NCI-H2196 (cell line): ENCODE results near the gene NAV1.
A peak's percentile ranks its signal among the peaks of the same experiment; 100 is the strongest.

Experiments used
- DNase-seq: peaks from one replicate; lab custom pipeline; 2025; ENCODE audit not compliant: unreplicated experiment; lab: John Stamatoyannopoulos, UW

NAV1 gene

DNA sequence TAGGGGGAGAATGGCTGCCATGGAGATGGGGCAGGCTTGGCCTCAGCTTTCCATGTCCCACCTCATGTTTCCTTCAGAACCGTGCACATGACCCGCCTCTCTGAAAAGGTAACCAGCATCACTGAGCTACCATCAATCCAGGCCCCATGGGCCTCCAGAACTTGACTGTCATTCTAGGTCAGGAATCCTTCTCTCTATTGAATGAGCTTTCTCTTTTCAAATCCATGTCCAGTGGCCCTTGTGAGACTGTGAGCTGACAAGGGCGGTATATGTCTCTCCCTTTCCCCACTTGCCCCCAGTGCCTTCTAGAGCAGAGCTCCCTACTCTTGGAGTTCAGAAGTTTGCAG is 36.4 kb upstream of the NAV1 start:
- no peak for DNase-seq

GRCh38 chr1:201503397-201504176 is 35.3 kb upstream of the NAV1 start:
- no peak for DNase-seq

DNA sequence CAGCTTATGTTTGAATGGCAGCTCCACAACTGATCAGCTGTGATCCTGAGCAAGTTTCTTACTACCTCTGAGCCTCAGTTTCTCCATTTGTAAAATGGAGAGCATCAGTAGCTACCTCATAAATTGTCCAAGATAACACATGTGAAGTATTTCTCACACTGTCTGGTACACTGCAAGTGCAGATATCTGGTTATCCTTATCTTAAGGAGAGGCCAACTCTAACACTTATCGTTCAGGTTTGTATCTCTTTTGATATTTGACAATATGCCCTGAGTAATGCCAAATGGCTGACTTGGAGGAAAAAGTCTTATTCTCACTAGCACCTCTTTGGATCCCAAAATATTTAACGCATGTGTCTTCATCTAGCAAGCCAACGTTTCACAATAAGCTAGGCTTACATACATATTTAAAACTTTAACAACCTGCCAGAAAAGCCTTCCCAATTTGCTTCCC is 34.7 kb upstream of the NAV1 start:
- DNase-seq, result no peak

DNA sequence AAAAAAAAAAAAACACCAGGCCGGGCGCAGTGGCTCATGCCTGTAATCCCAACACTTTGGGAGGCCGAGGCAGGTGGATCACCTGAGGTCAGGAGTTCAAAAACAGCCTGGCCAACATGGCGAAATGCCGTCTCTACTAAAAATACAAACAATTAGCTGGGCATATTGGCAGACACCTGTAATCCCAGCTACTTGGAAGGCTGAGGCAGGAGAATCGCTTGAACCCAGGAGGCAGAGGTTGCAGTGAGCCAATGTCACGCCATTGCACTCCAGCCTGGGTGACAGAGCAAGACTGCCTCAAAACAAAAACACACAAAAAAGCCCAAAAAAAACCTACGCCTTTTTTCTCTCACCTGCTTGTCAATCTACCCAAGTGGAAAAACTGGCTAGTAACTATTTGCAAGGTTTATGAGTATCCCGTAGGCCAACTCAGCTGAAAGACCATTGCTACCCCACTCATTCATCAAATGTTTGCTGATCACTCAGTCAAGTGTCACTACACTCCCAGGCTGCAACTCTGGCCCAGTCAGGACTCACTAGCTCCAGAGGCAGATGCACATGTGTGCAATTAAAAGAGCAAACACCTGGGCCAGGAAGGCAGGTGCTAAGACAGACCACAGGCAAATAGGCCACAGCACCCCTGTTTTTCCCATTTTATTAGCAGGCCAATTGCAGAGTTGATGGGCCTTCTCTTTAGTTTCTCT is 34.0 kb upstream of the NAV1 start:
- peak; percentile 30 for DNase-seq

DNA sequence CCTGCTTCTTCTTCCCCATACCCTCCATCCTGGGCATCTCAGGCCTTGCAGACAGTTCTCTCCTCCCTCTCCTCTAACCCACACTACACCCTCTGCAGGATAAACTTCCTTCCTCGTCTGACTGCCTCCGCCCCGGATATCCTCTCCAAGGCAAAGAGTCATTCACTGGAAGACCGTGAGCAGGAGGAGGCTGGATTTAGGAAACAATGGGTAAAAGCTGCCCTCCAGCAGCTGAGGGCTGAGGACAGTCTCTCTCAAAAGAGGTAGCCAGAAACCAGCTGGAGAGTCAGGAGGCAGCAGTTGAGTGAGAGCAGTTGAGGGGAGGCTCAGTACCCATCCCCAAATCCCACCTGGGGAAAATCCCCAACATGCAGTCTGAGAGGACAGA is 33.4 kb upstream of the NAV1 start:
- DNase-seq, result peak; percentile 47

GRCh38 chr1:201506092-201506491 is 32.8 kb upstream of the NAV1 start:
- no peak for DNase-seq

- peak; percentile 89 for DNase-seq
These were observed 32.2 kb upstream of the NAV1 start, which contains the start of gene CSRP1 for GRCh38 chr1:201506557-201507359. Gene CSRP1, minus strand, starts transcription at chr1:201507123. Its CDS starts 10,820 bp downstream, at chr1:201496303.

- no peak for DNase-seq
These were observed 31.6 kb upstream of the NAV1 start for GRCh38 chr1:201507360-201507675.

GRCh38 chr1:201508809-201509208 is 30.1 kb upstream of the NAV1 start:
- no peak for DNase-seq

- no peak for DNase-seq
These were observed 29.1 kb upstream of the NAV1 start for GRCh38 chr1:201509601-201510374.

- no peak for DNase-seq
These were observed 28.2 kb upstream of the NAV1 start for GRCh38 chr1:201510734-201511133.

DNA sequence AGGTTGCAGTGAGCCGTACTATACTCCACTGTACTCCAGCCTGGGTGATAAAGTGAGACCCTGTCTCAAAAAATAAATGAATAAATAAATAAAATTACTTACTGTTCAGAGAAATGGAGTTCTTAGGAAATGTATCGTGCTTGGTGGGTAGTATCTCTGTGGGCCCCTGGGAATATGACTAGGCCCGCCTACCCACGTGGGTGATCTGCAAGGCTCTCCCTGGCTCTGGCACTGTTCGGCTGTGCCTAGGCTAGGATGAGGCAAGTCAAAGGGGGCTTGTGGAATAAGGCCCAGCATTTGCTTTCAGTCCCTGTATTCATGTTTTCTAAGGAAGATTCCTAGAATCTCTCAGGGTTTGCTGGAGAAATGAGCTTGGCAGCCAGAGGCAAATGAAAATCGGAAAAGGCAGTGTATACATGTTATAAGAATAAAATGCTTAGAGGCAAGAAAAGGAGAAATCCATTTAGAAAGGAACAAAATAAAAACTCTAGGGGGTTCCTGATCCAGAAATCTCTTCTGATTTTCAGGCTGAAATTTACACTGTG is 27.5 kb upstream of the NAV1 start:
- no peak for DNase-seq

DNA sequence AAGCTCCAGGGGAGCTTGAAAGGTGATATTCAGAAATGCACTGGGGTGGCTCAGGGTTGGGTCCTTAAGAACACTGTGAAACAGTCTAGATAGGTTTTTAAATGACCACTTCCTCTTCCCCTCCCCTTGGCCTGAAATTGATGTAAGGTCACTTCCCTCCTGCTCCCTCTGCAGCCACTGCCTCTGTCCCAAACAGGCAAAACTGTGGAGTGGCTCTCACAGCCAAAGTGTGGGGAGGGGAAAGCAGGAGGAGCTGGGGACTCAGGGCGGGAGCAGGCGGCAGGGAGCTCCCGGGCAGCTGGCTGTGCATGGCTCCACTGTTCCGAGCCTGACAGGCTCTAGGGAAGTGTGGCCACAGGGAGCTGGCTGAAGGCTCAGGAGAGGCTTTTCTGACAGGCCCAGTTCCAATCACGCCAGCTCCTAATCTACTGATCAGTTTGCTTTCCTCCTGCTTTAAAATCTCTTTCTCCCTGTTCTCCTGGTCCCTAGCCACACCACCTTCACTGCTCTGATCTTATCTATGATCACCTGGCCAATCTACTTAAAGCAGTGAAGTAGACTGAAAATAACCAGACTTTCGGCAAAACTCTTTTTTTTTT is 26.9 kb upstream of the NAV1 start:
- DNase-seq, result no peak

GRCh38 chr1:201513498-201514243 is 25.3 kb upstream of the NAV1 start:
- DNase-seq, result no peak

- DNase-seq, result no peak
These were observed 24.5 kb upstream of the NAV1 start for GRCh38 chr1:201514466-201514865.

DNA sequence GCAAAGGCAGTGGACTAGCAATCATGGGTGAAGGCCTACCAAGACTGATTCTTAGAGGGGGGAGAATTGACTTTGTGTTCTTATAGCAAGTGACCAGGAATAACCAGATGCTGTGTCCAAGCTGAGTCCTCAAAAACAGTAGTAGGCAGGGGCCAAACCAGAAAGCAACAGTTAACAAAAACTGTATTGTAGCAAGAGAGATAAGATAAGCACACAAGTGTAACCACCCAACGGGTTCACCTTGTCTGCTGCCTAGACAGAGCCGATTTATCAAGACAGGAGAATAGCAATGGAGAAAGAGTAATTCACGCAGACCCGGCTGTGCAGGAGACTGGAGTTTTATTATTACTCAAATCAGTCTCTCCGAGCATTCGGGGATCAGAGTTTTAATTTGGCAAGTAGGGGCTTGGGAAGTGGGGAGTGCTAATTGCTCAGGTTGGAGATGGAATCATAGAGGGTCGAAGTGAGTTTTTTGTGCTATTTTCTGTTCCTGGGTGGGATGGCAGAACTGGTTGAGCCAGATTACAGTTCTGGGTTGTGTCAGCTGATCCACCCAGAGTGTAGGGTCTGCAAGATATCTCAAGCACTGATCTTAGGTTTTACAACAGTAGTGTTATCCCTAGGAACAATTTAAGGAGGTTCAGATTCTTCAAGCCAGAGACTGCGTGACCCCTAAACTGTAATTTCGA is 23.7 kb upstream of the NAV1 start:
- DNase-seq, result no peak

DNA sequence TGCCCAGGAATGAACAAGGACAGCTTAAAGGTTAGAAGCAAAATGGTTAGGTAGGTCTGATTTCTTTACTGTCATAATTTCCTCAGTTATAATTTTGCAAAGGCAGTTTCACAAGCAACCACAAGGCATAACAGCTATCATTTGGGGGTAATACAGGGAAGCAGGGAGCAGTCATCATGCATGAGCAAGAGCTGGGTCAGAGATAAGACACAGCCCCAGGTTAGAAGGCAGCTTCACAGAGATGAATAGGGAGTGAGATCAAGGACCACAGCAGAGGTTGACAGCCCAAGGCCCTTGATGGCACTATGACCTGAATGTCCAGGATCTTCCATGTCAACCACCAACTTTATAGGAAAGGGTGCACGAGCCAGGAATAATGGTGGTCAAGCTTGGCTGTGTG is 23.0 kb upstream of the NAV1 start:
- no peak for DNase-seq

DNA sequence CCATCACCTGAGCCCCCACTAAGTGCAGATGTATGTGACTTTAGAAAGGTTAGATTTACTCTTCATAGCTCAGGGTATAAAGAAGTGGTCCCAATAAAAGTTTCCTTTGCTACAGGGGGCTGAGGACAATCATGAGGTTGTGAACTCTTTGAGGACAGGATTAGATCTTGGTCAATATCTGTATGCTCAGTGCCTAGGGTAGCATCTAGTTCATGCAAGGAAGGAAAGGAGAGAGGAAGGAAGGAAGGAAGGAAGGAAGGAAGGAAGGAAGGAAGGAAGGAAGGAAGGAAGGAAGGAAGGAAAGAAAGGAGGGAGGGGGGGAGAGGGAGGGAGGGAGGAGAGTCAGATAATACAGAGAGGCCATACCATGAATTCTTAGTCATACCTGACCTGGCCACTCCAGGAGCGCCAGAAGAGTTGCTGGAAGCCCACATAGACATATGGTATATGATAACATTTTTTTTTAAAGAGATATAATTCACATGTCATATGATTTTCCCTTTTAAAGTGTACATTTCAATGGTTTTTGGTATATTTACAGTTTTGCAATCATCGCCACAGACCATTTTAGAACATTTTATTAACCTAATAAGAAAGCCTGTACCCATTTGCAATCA is 22.3 kb upstream of the NAV1 start:
- no peak for DNase-seq

DNA sequence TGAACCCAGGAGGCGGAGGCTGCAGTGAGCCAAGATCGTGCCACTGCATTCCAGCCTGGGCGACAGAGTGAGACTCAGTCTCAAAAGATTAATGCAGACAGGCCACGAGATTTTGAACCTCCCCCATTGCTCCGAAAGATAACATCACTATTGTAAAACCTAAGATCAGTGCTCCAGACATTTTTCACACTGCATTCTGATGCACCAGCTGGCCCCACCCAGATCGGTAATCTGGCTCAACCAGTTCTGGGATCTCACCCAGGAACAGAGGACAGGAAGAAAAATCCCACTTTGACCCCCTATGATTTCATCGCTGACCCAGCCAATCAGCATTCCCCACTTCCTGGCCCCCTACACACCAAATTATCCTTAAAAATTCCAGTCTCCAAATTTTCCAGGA is 21.3 kb upstream of the NAV1 start:
- DNase-seq, result no peak
